SK-N-SH treated with all-trans-retinoic acid at 6 μM for 48 hours (cell line): ENCODE data around the gene PTPRG.

ENCODE experiments used
- CSDC2 ChIP-seq: fragments of 250-450 bp; sonication (Bioruptor Pico); IDR thresholded peaks from 2 replicates; pipeline ENCODE4 v1.5.0; 2020; ENCODE audit warnings: mild to moderate bottlenecking, moderate library complexity
- CSRNP3 ChIP-seq: fragments of 250-450 bp; sonication (Bioruptor Pico); IDR thresholded peaks from 2 replicates; pipeline ENCODE4 v1.5.1; 2021; ENCODE audit warnings: mild to moderate bottlenecking, moderate library complexity
- PATZ1 ChIP-seq: fragments of 250-450 bp; sonication (Bioruptor Pico); IDR thresholded peaks from 2 replicates; pipeline ENCODE4 v1.8.0; 2020; ENCODE audit warnings: mild to moderate bottlenecking, moderate library complexity, borderline replicate concordance
- PPARA ChIP-seq: fragments of 250-450 bp; sonication (Bioruptor Pico); IDR thresholded peaks from 2 replicates; pipeline ENCODE4 v1.5.0; 2020; ENCODE audit warnings: mild to moderate bottlenecking, borderline replicate concordance
- ZC3H10 ChIP-seq: fragments of 250-450 bp; sonication (Bioruptor Pico); IDR thresholded peaks from 2 replicates; pipeline ENCODE4 v1.5.1; 2021; ENCODE audit warnings: mild to moderate bottlenecking, moderate library complexity
- ZFP30 ChIP-seq: fragments of 450-650 bp; formaldehyde crosslinking; IDR thresholded peaks from 2 replicates; pipeline ENCODE4 v1.5.0; 2022; ENCODE audit warnings: mild to moderate bottlenecking, moderate library complexity
- ZNF8 ChIP-seq: fragments of 450-650 bp; formaldehyde crosslinking; IDR thresholded peaks from 2 replicates; pipeline ENCODE4 v1.5.0; 2020; ENCODE audit warnings: mild to moderate bottlenecking, moderate library complexity

- TF ChIP-seq CSRNP3 (CRISPR knock-in tag), result no peak
- TF ChIP-seq PATZ1 (CRISPR knock-in tag), result no peak
- TF ChIP-seq PPARA (CRISPR knock-in tag), result no peak
- TF ChIP-seq ZNF8 (CRISPR knock-in tag), result no peak
- TF ChIP-seq ZFP30 (CRISPR knock-in tag), result no peak
- no peak for TF ChIP-seq CSDC2 (CRISPR knock-in tag)
- TF ChIP-seq ZC3H10, result no peak
These were observed 755.2 kb downstream of the PTPRG start for GRCh38 chr3:62316525-62316924.
